H1 (cell line): ENCODE results near the gene HGD. TPM values are rescaled to one million over a fixed set of nuclear protein-coding genes. Genes with fewer than 3 reads are reported as not detected.

ENCODE experiments used
- SIN3A ChIP-seq, 2 experiments: IDR thresholded peaks in 1 of 2; conservative IDR thresholded peaks in 1 of 2; 2 replicates each; pipeline ENCODE4 v1.6.1; 2011 to 2012; ENCODE audit warnings: low read length in 2 of 2, improper control_type of control experiment in 1 of 2, low read depth in 1 of 2, mild to moderate bottlenecking in 1 of 2
- polyA plus RNA-seq, 7 experiments: library from polyadenylated mRNA; depleted of rRNA in 3 of 7; stranded (reverse) in 5 of 7; unstranded in 2 of 7; fragments of >200 nt in 5 of 7; fragments of 200-250 nt in 2 of 7; gene quantifications; 1 replicate in 5 of 7; 2 replicates in 1 of 7; 4 replicates in 1 of 7; pipeline versions ENCODE4 v1.2.1 to v1.2.3, GENCODE V29; 2011 to 2013; ENCODE audit warnings: missing spikeins in 2 of 7, mixed read lengths in 2 of 7
- total RNA-seq: library from RNA; stranded (reverse); fragmentation: NEBNext Ultra II Directional; extraction: Animal tissue kit (Norgen Biotek cat#: 25700); gene quantifications from 2 replicates; pipeline ENCODE4 v1.2.1, GENCODE V29; 2021

Gene HGD
- total and polyA plus RNA-seq, 2 of the 8 experiments (the other 6 are each of a cell fraction or from before 2014, with no cell fraction given): 0.11 TPM; not detected in 1

GRCh38 chr3:120646771-120647432 is 35.1 kb downstream of the HGD start (continued):
- TF ChIP-seq SIN3A (conservative IDR thresholded peaks at IDR 0.05 in 1 of 2, IDR thresholded peaks at IDR 0.05 in 1 of 2; ENCODE audit: low read depth in 1 of 2, low read length in 2 of 2): no peak
